HG03159 (cell line): Measurements from ENCODE around the gene SH2D7.
A peak's percentile ranks its signal among the peaks of the same experiment; 100 is the strongest.

Experiments
- ATAC-seq: cut with Tn5 transposase; IDR thresholded peaks from one replicate; pipeline ENCODE4 v1.9.1; 2021; ENCODE audit warnings: mild to moderate bottlenecking, moderate library complexity; ENCODE audit not compliant: unreplicated experiment

Gene SH2D7

DNA sequence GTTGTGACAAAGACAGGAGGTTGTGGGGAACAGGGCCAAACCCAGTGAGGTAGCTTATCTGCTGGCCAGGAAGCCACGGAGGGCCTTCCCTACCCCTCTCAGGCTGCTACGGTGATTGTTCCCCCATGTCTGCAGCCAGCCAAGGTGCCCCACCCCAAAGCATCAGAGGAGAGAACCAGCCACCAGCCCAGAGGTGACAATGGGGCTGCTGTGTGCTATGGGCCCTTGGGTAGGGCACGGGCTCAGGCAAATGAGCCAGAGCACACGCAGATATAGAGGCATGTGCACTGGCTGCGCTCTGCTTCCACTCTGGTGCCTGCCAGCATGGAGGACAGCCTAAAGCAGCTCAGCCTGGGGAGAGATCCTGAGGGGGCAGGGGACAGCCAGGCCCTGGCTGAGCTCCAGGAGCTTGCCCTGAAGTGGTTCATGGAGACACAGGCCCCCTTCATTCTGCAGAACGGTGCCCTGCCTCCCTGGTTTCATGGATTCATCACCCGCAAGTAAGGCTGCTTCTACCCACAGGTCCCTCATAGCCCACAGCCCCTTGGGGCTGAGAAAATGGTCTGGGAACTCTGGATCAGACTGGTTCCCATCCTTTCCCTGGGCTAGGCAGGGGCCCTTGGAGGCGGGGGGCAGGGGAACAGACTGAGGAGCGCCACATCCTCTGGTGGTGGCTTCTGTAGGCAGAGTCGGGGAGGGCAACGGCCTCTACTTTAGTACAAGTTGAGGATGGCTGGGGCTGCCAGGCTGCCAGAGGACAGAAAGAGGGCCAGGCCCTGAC lies at the start of gene SH2D7:
Gene SH2D7 (plus strand): TSS at position 301 of the 781 bp plus-strand sequence. CDS start 24 bp downstream, at position 325.
- no peak for ATAC-seq

DNA sequence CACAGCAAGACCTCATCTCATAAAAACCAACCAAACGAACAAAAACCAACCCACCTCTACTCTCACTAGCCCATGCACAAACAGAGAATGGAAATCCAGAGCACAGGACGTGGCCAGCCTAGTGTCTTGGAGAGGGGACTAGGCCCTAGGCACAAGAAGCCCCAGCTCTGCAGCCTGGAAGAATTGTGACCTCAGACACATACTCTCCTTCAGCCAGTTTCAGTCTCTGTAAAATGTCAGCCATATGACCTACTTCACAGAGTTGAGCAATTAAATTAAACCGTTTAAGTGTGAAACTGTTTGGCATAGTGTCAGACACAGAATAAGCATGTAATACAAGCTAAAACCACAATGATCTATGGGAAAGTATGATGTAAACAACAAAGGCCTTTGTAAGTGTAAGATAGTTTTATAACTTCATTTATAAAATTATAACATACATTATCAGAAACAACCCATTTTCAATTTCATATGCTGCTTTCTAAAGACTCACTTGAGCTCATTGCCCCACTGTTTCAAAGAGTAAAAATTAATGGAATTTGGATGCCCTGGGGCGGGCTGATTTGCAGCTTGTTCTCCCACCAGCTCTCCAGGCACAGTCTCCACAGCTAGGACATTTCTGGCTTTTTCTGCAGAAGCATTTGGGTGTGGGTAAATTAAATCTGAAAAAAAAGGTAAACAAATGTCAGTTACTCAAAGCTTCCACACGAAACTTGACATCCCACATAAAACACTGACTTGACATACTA lies 47.8 kb upstream of the SH2D7 start:
- no peak for ATAC-seq

DNA sequence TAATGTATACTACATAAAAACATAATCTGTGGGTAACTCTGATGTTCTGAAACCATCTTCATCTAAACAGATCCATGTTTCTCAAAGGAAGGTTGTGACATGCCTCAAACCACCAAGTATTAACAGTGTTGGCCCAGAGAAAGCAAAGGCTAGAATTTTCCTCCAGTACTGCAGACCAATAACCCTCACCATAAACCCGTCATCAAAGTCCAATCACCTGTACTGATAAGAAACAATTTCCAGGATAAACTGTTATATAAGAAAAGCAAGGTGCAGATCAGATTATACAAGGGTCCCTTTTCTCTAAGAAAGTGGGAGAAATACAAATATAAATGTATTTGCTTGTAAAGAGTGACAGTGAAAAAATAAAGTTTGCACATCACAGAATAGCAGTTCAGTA lies 47.2 kb upstream of the SH2D7 start:
- no peak for ATAC-seq

DNA sequence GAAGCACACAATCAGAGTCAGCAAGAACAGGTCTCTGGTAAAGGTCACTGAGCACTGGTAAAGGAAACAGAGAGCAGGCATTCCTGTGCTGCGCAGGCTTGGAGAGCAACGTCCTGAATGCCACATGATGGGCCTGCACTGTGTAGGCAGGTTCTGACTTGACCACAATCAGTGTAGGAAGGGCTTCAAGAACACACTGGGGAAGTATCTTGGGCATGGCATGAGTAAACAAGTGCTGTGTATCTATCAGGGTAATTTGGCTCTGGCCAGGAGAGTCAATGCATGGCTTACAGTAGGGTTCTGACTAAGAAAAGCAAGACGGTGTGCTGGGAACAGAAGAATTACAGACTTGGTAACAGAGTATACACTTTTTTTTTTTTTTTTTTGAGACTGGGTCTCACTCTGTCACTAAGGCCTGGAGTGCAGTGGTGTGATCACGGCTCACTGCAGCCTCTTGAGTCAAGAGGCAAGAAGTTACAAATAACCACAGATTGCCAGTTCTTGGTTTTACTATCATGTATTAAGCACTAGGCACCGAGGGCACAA lies 45.5 kb upstream of the SH2D7 start:
- ATAC-seq: no peak

DNA sequence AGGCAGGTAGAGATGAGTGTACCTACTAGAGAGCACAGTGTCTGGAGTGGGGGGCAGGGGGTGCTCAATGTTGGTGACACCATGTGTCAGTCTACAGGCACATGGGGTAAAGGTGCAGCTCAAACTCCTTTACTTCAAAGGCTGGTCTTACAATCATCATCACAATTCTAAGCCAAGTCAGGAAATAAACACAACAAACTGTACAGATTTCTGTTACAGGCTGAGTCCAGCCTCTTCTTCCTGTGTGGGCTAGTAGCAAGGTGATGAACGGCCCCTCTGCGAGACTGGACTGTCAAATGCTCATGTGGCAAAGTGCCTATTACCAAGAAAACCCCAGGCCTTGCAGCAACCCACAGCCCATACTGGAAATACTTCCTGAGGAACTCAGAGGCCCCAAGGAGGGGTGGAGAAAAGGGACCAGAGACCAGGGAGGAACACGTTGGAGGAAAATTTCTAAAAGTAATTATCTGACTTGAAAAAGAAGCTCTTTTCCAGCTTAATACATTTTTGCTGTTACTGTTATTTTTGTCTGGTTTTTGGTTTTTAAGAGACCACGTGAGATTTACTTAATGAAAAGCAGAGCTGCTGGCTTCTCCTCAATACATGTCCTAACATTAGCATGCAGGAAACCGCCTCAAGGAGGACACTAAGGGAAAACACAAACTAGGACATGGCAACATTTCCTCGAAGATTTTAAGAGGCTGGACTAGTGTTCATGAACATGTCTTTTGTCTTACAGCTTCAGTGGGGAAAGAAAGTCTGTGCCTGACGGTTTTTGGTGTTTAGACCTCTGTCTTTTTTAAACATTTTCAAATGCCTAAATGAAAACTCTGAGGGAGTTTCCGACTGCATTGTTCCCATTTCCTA lies 44.4 kb upstream of the SH2D7 start:
- ATAC-seq: no peak

DNA sequence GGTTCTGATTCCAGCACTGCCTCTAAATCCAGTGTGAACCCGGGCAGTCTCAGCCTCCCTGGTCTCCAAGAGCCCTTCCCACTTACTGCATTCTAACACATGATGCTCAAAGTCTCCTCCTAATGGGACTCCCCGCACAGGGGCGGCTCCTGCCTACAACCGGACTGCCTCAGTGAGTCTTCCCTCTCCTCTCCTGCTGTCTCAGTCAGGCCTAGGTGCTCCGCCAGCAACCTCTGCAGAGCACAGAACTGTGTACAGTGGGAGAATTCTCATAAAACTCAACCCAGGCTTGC lies 43.8 kb upstream of the SH2D7 start:
- ATAC-seq: no peak

DNA sequence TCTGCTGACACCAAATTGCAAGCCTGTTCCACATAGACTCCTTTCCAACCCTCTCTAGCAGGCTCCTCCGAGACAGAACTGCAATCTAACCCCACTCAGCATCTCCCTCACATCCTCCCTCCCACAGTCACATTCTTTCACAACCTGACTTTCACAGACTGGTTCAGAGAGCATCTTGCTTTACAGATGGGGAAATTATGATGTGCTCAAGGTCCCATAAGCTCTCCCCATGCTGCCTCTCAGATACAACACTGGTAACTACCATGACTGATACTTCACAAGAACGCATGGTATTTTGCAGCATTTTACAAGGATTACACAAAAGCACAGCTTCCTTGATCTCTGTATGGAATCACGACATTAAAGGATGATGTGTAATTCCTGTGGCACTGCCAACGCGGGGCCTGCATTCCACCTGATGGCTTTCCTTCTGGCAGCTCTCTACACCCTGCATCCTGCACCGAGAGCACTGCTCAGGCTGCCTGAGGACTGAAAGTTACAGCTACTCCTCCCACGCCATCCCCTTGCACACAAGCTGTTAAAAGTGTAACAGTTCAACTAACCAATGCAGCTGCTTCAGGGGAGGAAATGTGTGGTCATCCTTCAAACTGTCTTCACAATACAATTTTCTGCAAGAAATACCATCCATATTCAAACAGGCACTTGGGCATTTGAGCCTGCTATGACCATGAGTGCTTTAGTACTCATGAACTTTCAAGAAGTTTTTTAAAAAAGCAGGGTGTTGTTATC lies 42.5 kb upstream of the SH2D7 start:
- ATAC-seq: peak; percentile 64

DNA sequence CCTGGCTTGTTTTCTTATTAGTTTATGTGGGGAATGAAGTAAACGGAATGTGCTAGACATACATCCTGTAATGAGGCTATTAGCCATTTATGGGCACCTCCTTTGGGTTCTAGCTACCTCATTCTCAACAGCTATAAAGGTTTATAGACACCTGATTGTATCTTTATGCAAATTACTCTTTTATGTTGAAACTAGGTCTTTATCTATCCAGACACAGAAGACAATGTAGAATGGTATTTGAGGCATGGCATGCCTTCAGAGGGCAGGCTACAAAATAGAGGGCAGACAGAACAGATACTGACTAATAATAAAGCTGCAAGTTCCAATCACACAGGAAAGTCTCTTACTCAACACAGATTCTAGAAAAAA lies 41.9 kb upstream of the SH2D7 start:
- ATAC-seq: peak; percentile 16

DNA sequence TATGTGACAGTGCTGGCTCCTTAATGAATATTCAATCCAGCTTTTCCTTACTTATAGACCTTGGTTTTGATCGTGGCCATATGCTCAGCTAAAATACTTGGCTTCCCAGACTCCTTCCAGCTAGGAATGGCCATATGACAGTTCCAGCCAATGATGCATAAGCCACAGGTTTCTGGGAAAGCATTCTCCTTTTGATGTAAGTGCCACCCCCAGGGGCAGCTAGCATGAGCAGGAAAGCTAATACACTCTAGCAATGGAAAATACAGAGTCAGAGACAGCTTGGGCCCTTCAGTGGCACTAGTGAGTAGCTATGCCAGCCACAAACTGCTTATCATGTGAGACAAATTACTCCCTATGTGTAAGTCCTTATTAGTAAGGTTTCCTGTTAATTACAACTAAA lies 41.5 kb upstream of the SH2D7 start:
- no peak for ATAC-seq

DNA sequence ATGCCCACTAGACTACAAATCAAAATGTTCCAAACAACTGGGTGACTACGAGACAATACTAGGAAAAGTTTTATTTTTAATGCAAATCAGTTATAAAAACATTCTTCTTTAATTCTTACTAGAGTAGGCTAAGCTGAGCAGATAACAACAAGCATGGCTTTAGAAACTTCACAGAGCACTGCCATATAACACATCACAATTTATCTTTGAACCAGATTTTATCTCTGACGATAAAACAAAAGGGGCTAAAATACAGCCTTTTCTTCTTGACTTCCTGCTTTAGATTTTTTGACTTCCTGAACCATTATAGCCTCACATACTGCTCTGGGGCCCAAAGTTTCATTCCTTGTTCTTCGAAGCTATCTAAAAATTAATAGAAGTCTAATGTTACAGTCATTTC lies 40.8 kb upstream of the SH2D7 start:
- no peak for ATAC-seq

DNA sequence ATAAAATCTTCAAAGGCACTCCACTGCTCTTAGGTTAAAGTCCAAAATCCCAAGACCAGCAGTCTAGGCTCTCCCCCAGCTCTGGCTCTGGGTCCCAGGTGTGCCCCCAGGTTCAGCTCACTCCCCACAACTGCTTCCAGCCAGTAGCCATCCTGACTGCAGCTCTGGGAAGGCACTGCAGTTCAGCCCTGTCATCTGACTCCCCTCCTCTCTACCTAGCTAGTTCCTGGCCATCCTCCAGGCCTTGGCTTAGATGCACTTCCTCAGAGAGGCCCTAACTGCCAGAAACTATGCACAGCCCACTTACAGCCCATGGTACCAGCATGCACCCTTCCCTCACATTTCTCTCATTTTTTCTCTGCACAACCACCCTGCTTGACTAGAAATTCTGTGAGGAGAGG lies 40.4 kb upstream of the SH2D7 start:
- ATAC-seq: no peak

DNA sequence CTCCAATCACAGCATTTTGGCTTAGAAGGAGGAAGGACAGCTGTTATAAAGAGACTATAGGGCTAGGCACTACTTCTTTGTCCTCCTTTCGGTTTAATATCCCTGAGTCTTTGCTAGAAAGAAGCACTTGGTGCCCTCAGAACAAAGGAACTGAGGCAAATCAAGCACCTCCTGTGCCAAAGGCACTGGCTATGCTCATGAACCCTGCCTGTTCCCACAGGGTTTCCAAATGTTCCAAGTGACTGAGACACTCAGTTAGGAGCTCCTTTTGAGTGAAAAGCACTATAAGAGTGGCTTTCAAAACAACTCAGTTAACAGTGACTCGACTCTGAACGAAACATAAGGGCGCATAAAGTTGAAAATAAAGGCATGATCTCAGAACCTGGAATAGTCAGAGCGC lies 39.8 kb upstream of the SH2D7 start:
- no peak for ATAC-seq

DNA sequence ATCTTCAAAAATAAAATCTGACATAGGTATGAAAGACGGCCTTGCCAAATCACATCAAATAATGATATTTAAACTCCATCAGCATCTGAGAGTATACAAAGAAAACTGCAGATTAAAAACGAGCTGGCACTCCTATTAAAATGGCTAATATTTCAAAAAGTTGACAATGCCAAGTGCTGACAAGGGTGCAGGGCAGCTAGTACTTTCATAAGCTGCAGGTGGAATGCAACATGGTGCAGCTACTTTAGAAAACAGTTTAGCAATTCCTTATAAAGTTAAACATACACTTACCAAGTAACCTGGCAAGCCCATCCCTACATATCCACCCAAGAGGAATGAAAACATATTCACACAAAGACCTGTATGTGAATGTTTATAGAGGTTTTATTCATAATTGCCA lies 37.8 kb upstream of the SH2D7 start:
- ATAC-seq: no peak

DNA sequence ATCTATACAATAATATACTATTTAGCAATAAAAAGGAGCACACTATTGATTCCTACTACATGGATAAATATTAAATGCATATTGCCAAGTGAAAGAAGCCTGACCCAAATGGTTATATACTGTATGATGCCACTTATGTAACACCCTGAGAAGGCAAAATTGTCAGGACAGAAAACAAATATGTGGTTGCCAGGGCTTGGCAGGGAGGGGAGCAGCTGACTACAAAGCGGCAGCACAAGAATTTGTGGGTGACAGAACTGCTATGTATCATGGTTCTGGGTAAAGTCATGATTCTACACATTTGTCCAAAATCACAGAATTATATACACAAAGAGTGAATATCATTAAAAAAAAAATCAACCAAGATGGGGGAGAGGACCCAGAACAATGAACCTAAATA lies 37.4 kb upstream of the SH2D7 start:
- ATAC-seq: no peak

DNA sequence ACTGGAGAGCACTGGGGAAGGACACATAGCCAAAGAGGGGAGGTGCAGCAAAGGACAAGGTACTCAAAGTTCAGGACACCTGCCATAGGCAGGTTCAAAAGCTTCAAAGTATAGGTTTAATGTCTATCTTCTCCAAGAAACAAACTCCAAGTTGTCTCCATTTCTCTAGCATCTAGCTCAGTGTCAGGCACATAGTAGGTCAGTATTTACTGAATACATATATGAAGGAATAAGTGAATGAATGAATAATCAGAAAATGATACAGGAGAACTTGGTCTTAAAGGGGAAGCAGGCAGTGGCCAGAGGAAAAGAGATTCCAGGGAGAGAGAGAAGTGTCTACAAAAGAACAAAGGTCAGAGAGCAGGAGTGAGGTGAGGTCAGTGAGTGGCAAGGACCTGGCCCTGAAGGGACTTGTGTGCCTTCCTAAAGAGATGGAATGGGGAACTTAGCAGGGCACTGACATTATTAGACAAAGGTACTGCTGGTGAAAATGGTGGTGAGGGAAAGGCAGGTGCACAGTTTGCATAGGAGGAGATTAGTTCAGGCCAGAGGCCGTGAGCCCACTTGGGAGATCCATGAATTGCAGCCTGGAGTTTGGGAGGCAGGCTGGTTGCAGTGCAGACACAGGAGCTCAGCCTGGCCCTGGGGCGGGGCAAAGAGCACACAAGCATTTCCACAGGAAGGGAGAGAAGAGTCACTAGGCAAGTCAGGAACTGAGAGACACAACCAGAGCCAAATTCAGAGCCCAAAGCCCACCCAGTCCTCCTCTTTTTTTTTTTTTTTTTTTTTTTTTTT lies 36.2 kb upstream of the SH2D7 start:
- ATAC-seq: no peak

DNA sequence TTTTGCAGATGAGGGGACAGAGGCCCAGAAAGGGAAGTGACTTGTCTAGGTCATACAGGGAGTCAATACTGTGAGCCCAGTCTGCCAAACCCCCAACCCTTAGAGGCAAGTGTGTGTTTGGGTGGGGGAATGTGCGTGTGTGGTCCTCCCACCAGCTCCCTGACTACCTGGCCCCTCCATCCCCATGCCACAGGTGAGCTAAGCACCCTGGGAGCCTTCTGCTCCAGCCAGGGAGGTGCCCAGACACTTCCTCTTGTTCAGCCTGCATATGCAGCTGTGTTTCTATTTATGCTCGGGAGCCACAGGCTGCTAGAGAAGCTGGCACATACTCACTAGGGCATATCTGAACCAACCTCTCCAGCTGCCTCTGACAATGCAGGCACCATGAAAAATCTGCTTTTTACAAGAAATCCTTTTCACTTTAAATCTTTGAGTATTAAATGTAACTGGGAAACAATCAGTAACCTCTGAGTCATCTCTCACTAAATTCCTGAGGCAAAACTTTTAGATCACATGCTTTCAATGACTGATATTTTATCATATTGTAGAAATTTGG lies 35.6 kb upstream of the SH2D7 start:
- no peak for ATAC-seq

DNA sequence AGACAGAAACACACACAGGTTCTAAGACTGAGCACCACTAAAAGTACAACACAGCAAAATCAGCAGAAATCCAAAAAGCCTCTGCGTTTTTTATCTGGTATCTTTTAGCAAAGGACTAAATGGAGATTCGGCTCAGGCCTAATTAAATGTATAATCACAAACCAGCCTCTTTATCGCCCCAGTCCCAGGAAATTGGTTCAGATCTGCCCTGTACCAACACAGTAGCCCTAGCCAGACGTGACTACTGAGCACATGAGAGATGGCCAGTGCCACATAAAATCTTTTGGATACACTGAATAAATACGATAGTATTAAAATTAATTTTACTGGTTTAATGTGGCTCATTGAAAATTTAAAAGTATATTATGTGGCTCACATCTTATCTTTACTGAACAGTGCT lies 34.6 kb upstream of the SH2D7 start:
- no peak for ATAC-seq

DNA sequence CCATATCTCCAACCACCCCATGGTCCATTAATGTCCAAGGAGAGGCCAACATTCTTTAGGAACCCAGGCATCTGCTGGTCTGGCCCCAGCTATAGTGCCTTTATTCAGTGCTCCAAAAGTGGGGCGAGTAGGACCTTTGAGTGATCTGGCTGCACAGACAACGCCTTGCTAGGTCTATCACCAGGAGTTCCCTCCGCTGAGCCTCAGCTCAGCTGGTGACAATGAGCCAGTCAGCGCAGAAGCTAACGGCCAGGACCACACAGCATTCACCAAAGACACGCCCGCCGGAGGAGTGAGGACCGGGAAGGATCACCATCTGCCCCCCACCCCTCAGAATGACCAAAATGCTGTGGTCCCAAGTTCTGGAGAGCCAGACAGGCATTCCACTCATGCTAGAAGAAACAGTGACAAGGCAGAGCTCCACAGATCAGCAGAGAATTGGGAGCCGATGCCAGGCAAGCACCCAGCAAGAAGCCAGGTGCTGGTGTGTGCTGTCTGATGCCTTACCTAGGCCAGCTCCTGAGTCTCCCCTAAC lies 33.9 kb upstream of the SH2D7 start:
- ATAC-seq: no peak

DNA sequence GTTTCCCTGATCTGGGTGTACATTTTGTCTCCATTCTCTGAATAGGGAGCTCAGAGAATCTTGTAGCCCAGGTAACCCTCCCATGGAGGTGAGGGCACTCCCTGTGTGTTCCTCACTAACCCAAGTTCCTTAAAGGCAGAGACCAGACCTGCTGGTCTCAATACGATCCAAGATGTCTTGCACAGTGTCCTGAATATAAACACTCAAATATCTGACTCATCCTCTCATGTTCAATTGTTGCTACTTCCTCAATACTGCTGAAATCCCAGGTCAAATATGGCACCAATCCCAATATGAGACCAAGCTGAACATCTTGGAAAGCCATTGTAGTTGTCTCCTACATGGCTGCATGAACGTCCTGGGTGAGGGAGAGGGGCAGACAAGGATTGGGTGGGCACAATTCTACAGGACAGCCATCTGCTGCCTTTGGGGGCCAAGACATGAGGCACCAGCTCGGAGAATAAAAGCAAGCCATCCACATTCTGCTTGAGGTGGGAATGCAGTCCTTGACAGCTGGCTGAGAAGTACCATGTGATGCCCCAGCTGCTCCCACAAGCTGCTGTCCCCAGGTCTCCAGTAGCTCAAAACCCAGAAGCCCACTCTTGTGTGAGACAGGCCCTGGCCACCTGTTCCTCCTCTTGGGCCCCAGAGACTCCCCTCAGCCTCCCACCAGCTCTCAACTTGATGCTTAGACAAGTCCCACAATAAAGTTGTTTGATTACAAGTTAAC lies 33.1 kb upstream of the SH2D7 start:
- no peak for ATAC-seq
